ENCODE results near the gene ZCCHC17. TPM values are rescaled to one million over a fixed set of nuclear protein-coding genes. Genes with fewer than 3 reads are reported as not detected.

The ZCCHC17 gene
- total RNA-seq, 1 experiment from 2014 or later = 29.3 TPM

DNA sequence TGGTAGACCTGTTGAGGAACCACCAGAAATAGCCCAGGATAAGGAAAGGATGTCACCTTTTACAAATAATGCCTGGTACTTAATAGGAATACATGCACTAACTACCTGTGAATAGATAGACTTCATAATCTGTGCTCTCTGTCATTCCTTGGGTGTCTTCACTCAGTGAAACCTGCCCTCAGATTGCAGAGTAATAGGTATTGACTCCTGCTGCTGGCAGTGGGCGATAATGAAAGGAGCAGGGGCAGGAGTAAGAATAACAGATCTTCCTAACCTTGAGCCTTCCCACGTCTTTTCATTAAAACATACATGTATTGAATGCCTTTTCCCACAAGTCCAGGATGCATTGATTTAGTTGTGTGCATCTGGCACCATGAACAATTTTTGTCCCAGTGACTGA is 59.6 kb downstream of the ZCCHC17 start:
- H3K4me1 Mint-ChIP-seq (ENCODE audit: insufficient read depth, unreplicated experiment) = no peaks in the 10 kb centered on the region
- H3K4me3 Mint-ChIP-seq (ENCODE audit: unreplicated experiment) = no peak overlapping the region
- no TSS peak for BruUV-seq (replicated peaks)
- no peak for DNase-seq (ENCODE audit: unreplicated experiment)
- no peaks in the 10 kb centered on the region for H3K27me3 Mint-ChIP-seq (ENCODE audit: insufficient read depth, unreplicated experiment)
- intact Hi-C loops (cut with micrococcal nuclease) = no loop called here
- TF ChIP-seq, protein P1, sequence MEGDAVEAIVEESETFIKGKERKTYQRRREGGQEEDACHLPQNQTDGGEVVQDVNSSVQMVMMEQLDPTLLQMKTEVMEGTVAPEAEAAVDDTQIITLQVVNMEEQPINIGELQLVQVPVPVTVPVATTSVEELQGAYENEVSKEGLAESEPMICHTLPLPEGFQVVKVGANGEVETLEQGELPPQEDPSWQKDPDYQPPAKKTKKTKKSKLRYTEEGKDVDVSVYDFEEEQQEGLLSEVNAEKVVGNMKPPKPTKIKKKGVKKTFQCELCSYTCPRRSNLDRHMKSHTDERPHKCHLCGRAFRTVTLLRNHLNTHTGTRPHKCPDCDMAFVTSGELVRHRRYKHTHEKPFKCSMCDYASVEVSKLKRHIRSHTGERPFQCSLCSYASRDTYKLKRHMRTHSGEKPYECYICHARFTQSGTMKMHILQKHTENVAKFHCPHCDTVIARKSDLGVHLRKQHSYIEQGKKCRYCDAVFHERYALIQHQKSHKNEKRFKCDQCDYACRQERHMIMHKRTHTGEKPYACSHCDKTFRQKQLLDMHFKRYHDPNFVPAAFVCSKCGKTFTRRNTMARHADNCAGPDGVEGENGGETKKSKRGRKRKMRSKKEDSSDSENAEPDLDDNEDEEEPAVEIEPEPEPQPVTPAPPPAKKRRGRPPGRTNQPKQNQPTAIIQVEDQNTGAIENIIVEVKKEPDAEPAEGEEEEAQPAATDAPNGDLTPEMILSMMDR (IDR thresholded peaks at IDR 0.05; ENCODE audit: unreplicated experiment) = no peak
- peaks cover 39% of the 10 kb centered on the region for H3K36me3 Mint-ChIP-seq (ENCODE audit: insufficient read depth, unreplicated experiment)
- CTCF ChIA-PET = no interaction called here
- POLR2A ChIA-PET = no interaction called here
- no peaks in the 10 kb centered on the region for H3K9me3 Mint-ChIP-seq (ENCODE audit: unreplicated experiment)
- no peak overlapping the region for H3K27ac Mint-ChIP-seq (ENCODE audit: low read depth, unreplicated experiment)

DNA sequence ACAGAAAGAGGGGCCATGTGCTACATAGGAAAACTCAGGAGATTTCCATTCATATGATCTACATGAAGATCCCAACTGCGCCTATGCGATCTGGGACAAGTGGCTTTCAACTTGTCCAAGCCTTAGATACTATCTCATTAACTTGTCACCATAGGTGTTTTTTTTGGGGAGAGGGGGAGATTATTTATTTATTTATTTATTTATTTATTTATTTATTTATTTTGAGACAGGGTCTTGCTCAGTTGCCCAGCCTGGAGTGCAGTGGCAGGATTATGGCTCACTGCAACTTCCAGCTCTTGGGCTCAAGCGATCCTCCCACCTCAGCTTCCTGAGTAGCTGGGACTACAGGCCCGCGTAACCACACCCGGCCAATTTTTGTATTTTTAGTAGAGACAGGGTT is 64.8 kb downstream of the ZCCHC17 start:
- CTCF ChIA-PET = interaction anchor here (0.7 to 1.6 kb wide), 2 partner anchors 9 to 33 kb away, joined by 3 to 8 read pairs; no protein-coding TSS in a partner anchor
- H3K9me3 Mint-ChIP-seq (ENCODE audit: unreplicated experiment) = no peaks in the 10 kb centered on the region
- no peak for DNase-seq (ENCODE audit: unreplicated experiment)
- TF ChIP-seq, protein P1 (IDR thresholded peaks at IDR 0.05; ENCODE audit: unreplicated experiment) = no peak
- intact Hi-C loops (cut with micrococcal nuclease) = no loop called here
- no peaks in the 10 kb centered on the region for H3K4me1 Mint-ChIP-seq (ENCODE audit: insufficient read depth, unreplicated experiment)
- no peak overlapping the region for H3K27ac Mint-ChIP-seq (ENCODE audit: low read depth, unreplicated experiment)
- H3K4me3 Mint-ChIP-seq (ENCODE audit: unreplicated experiment) = no peak overlapping the region
- POLR2A ChIA-PET = interaction anchor here (1.7 kb wide), 1 partner anchor 10 kb away, joined by 5 read pairs; no protein-coding TSS in a partner anchor
- H3K27me3 Mint-ChIP-seq (ENCODE audit: insufficient read depth, unreplicated experiment) = no peaks in the 10 kb centered on the region
- H3K36me3 Mint-ChIP-seq (ENCODE audit: insufficient read depth, unreplicated experiment) = peaks cover 49% of the 10 kb centered on the region
- BruUV-seq (replicated peaks) = no TSS peak

DNA sequence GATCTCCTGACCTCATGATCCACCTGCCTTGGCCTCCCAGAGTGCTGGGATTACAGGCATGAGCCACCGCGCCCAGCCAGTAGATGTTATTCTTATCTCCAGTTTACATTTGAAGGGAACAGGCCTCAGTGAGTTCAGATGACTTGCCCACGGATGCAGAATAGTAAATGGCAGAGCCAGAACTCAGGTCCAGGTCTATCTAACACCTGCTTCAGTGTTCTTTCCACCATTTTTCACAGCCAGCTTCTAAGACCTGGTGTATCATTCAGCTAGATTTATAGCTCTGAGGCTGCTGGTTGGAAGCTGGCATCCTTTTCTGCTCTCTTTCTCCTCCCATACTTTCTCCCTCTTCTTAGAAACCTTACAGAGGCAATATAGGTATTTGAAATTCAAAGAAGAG is 65.2 kb downstream of the ZCCHC17 start:
- BruUV-seq (replicated peaks) = no TSS peak
- POLR2A ChIA-PET = interaction anchor here (1.7 kb wide), 1 partner anchor 9 kb away, joined by 5 read pairs; no protein-coding TSS in a partner anchor

DNA sequence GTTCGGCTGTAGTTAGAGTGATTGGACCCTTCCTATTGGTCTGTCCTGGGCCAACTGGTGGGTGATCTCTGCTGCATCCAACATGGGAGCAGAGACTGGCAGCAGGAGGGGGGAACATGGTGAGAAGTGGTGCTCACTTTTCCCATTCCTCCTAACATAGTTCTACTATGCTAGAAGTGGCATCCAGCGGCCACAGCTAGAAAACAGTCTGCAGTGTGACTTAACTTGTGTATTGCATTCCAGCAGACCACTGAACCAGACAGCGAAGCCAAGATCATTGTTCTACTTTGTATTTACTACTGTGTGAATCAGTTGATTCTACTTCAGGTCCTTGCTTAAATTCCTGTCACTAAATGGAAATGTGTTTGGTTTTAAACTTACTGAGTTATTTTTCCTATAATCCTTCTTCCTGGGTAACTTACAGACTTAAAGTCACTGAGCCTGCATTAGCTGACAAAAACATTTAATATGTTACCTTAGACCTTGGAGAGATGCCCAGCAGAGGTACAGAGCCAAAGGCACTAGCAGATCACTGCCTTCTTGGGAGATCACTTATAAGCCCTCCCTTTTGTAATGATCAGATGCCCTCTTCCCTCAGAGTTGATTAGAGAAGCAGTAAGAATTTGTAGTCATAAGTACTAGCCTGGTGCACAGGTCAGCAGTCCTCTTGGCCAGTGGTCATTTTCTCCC is 67.9 kb downstream of the ZCCHC17 start:
- intact Hi-C loops (cut with micrococcal nuclease) = no loop called here
- peaks cover 47% of the 10 kb centered on the region for H3K36me3 Mint-ChIP-seq (ENCODE audit: insufficient read depth, unreplicated experiment)
- H3K9me3 Mint-ChIP-seq (ENCODE audit: unreplicated experiment) = no peaks in the 10 kb centered on the region
- ChIA-PET POLR2A (interaction anchor here (0.6 to 1.0 kb wide), 2 partner anchors 61 to 68 kb away, joined by 3 to 4 read pairs; partner anchors contain the start of genes SNRNP40 and ZCCHC17), CTCF (interaction anchor here (0.5 to 0.6 kb wide), 2 partner anchors 68 to 163 kb away, joined by 3 read pairs; partner anchors contain the start of genes SNRNP40 and ZCCHC17)
- BruUV-seq (replicated peaks) = no TSS peak
- no peaks in the 10 kb centered on the region for H3K4me1 Mint-ChIP-seq (ENCODE audit: insufficient read depth, unreplicated experiment)
- TF ChIP-seq, protein P1 (IDR thresholded peaks at IDR 0.05; ENCODE audit: unreplicated experiment) = no peak
- no peak overlapping the region for H3K27ac Mint-ChIP-seq (ENCODE audit: low read depth, unreplicated experiment)
- H3K4me3 Mint-ChIP-seq (ENCODE audit: unreplicated experiment) = no peak overlapping the region
- H3K27me3 Mint-ChIP-seq (ENCODE audit: insufficient read depth, unreplicated experiment) = no peaks in the 10 kb centered on the region
- DNase-seq (ENCODE audit: unreplicated experiment) = no peak

More for the DNA sequence above, 65.2 kb downstream of the ZCCHC17 start:
- Mint-ChIP-seq H3K4me3 (ENCODE audit: unreplicated experiment) (no peak overlapping the region), H3K4me1 (ENCODE audit: insufficient read depth, unreplicated experiment) (no peaks in the 10 kb centered on the region), H3K36me3 (ENCODE audit: insufficient read depth, unreplicated experiment) (peaks cover 49% of the 10 kb centered on the region), H3K27me3 (ENCODE audit: insufficient read depth, unreplicated experiment) (no peaks in the 10 kb centered on the region), H3K9me3 (ENCODE audit: unreplicated experiment) (no peaks in the 10 kb centered on the region), H3K27ac (ENCODE audit: low read depth, unreplicated experiment) (no peak overlapping the region)
- intact Hi-C loops (cut with micrococcal nuclease) = no loop called here
- TF ChIP-seq, protein P1 (IDR thresholded peaks at IDR 0.05; ENCODE audit: unreplicated experiment) = no peak
- no peak for DNase-seq (ENCODE audit: unreplicated experiment)
- CTCF ChIA-PET = interaction anchor here (0.6 to 0.7 kb wide), 2 partner anchors 9 to 187 kb away, joined by 3 to 4 read pairs; no protein-coding TSS in a partner anchor
